Activated effector memory CD4-positive, alpha-beta T cell treated with anti-CD3 and anti-CD28 coated beads, Interleukin-2, amount 50 U/mL, for 16 hours (primary cell): ENCODE data around the gene BMP2K.
A peak's percentile ranks its signal among the peaks of the same experiment; 100 is the strongest.

Experiments used
- DNase-seq: peaks from one replicate; pipeline ENCODE4 v3.0.0-alpha.2; 2020

Gene BMP2K

GRCh38 chr4:78776079-78776728, at the start of gene BMP2K:
BMP2K (plus strand) TSS chr4:78776350; CDS start chr4:78776544, 194 bp downstream.
- DNase-seq: peak; percentile 91

- DNase-seq: no peak
These were observed 49.6 kb upstream of the BMP2K start for GRCh38 chr4:78726546-78726945.

- no peak for DNase-seq
These were observed 43.6 kb upstream of the BMP2K start for GRCh38 chr4:78732332-78733104.

GRCh38 chr4:78734441-78735162, 41.5 kb upstream of the BMP2K start:
- no peak for DNase-seq

GRCh38 chr4:78735697-78736096, 40.5 kb upstream of the BMP2K start:
- no peak for DNase-seq

- DNase-seq: no peak
These were observed 39.1 kb upstream of the BMP2K start for GRCh38 chr4:78737035-78737434.

GRCh38 chr4:78737973-78738372, 38.2 kb upstream of the BMP2K start:
- no peak for DNase-seq

GRCh38 chr4:78742300-78742699, 33.9 kb upstream of the BMP2K start:
- no peak for DNase-seq

GRCh38 chr4:78747475-78747922, 28.7 kb upstream of the BMP2K start:
- no peak for DNase-seq

GRCh38 chr4:78748381-78748780, 27.8 kb upstream of the BMP2K start:
- no peak for DNase-seq

- no peak for DNase-seq
These were observed 26.7 kb upstream of the BMP2K start for GRCh38 chr4:78749258-78749971.

GRCh38 chr4:78749972-78750727, 26.0 kb upstream of the BMP2K start:
- DNase-seq: no peak

GRCh38 chr4:78753091-78753490, 23.1 kb upstream of the BMP2K start:
- DNase-seq: no peak

- no peak for DNase-seq
These were observed 21.3 kb upstream of the BMP2K start for GRCh38 chr4:78754872-78755271.

GRCh38 chr4:78756137-78756536, 20.0 kb upstream of the BMP2K start:
- DNase-seq: no peak

- no peak for DNase-seq
These were observed 19.4 kb upstream of the BMP2K start for GRCh38 chr4:78756776-78757175.

GRCh38 chr4:78757574-78757973, 18.6 kb upstream of the BMP2K start:
- DNase-seq: no peak

GRCh38 chr4:78758085-78758484, 18.1 kb upstream of the BMP2K start:
- DNase-seq: no peak

GRCh38 chr4:78762529-78762928, 13.6 kb upstream of the BMP2K start:
- no peak for DNase-seq

- no peak for DNase-seq
These were observed 12.9 kb upstream of the BMP2K start for GRCh38 chr4:78763251-78763650.

GRCh38 chr4:78763763-78764387, 12.3 kb upstream of the BMP2K start:
- no peak for DNase-seq

- DNase-seq: no peak
These were observed 11.6 kb upstream of the BMP2K start for GRCh38 chr4:78764498-78764961.
